WTC11 (cell line): Measurements from ENCODE around the gene RASGRP4. TPM values are rescaled to one million over a fixed set of nuclear protein-coding genes. Genes with fewer than 3 reads are reported as not detected.

Experiments
- ATAC-seq: fragments of 200-7000 bp; cut with Tn5 transposase; 2 replicates; pipeline ENCODE4 v1.10.0; 2021; ENCODE audit warnings: mild to moderate bottlenecking, moderate library complexity
- CTCF ChIA-PET: fragments of 300-600 bp; sonication (Branson Sonifier 250); formaldehyde crosslinking; loops from one replicate; lab custom pipeline; 2021; ENCODE audit warnings: antibody characterized with exemption; lab: Charles Lee
- POLR2A ChIA-PET: fragments of 350-600 bp; sonication (Branson Sonifier 250); formaldehyde crosslinking; loops from one replicate; lab custom pipeline; 2021; ENCODE audit warnings: antibody characterized with exemption; lab: Charles Lee
- DNase-seq: peaks from one replicate; pipeline ENCODE4 v3.0.0; 2021; ENCODE audit warnings: low spot score
- H3K27ac Mint-ChIP-seq: 2 replicates; pipeline ENCODE4 v1.8.0; 2021; ENCODE audit warnings: mixed read lengths
- H3K27me3 Mint-ChIP-seq: 2 replicates; pipeline ENCODE4 v1.8.0; 2021; ENCODE audit warnings: low read depth, mild to moderate bottlenecking, moderate library complexity, mixed read lengths
- H3K36me3 Mint-ChIP-seq: 2 replicates; pipeline ENCODE4 v1.8.0; 2021; ENCODE audit warnings: mixed read lengths
- H3K4me1 Mint-ChIP-seq: 2 replicates; pipeline ENCODE4 v1.8.0; 2022; ENCODE audit warnings: mixed read lengths
- H3K4me3 Mint-ChIP-seq: 2 replicates; pipeline ENCODE4 v1.8.0; 2021; ENCODE audit warnings: mild to moderate bottlenecking, moderate library complexity, mixed read lengths
- H3K9me3 Mint-ChIP-seq: 2 replicates; pipeline ENCODE4 v1.8.0; 2021; ENCODE audit warnings: mixed read lengths
- ELF4 ChIP-seq: sonication (generic); formaldehyde crosslinking; IDR thresholded peaks from 2 replicates; pipeline ENCODE4 v1.8.1; 2022; ENCODE audit warnings: low read depth, mild to moderate bottlenecking, moderate library complexity, missing genetic modification reagents
- FOXK1 ChIP-seq: sonication (generic); formaldehyde crosslinking; IDR thresholded peaks from 2 replicates; pipeline ENCODE4 v1.8.0; 2022; ENCODE audit warnings: mild to moderate bottlenecking, moderate library complexity, missing genetic modification reagents
- MXD4 ChIP-seq: fragments of 250-450 bp; sonication (Bioruptor Pico); IDR thresholded peaks from 2 replicates; pipeline ENCODE4 v1.8.0; 2021; ENCODE audit warnings: mild to moderate bottlenecking, moderate library complexity, borderline replicate concordance
- NFYB ChIP-seq: sonication (generic); formaldehyde crosslinking; conservative IDR thresholded peaks from 2 replicates; pipeline ENCODE4 v1.8.0; 2022; ENCODE audit warnings: low read depth, missing genetic modification reagents
- NR2C2 ChIP-seq: sonication (generic); formaldehyde crosslinking; IDR thresholded peaks from 2 replicates; pipeline ENCODE4 v1.8.0; 2022; ENCODE audit warnings: mild to moderate bottlenecking, missing genetic modification reagents
- PRRX2 ChIP-seq: fragments of 250-450 bp; sonication (Bioruptor Pico); IDR thresholded peaks from 2 replicates; pipeline ENCODE4 v1.8.0; 2021; ENCODE audit warnings: mild to moderate bottlenecking
- total RNA-seq: library from RNA; stranded (reverse); gene quantifications from 3 replicates; pipeline ENCODE4 v1.2.3, GENCODE V29; 2021
- TF ChIP-seq, protein P1 (sequence below): sonication (generic); formaldehyde crosslinking; IDR thresholded peaks from 2 replicates; pipeline ENCODE4 v1.8.0; 2023; ENCODE audit warnings: missing genetic modification reagents
- TF ChIP-seq, protein P2 (sequence below): fragments of 250-450 bp; sonication (Bioruptor Pico); IDR thresholded peaks from 2 replicates; pipeline ENCODE4 v1.9.0; 2021; ENCODE audit warnings: mild to moderate bottlenecking, borderline replicate concordance
- TF ChIP-seq, protein P3 (sequence below): sonication (generic); formaldehyde crosslinking; IDR thresholded peaks from 2 replicates; pipeline ENCODE4 v1.8.0; 2022; ENCODE audit warnings: missing genetic modification reagents
- TF ChIP-seq, protein P4 (sequence below): sonication (generic); formaldehyde crosslinking; IDR thresholded peaks from 2 replicates; pipeline ENCODE4 v1.8.1; 2022; ENCODE audit warnings: low read depth, mild to moderate bottlenecking, moderate library complexity, missing genetic modification reagents, borderline replicate concordance
- TF ChIP-seq, protein P5 (sequence below): fragments of 250-450 bp; sonication (Bioruptor Pico); IDR thresholded peaks from 2 replicates; pipeline ENCODE4 v2.1.2; 2022; ENCODE audit warnings: mild to moderate bottlenecking, moderate library complexity
- TF ChIP-seq, protein P6 (sequence below): sonication (generic); formaldehyde crosslinking; IDR thresholded peaks from 2 replicates; pipeline ENCODE4 v1.8.1; 2022; ENCODE audit warnings: low read depth, missing genetic modification reagents, borderline replicate concordance
- TF ChIP-seq, protein P7 (sequence below): sonication (generic); formaldehyde crosslinking; IDR thresholded peaks from 2 replicates; pipeline ENCODE4 v1.8.1; 2022; ENCODE audit warnings: missing genetic modification reagents, borderline replicate concordance
- TF ChIP-seq, protein P8 (sequence below): sonication (generic); formaldehyde crosslinking; IDR thresholded peaks from 2 replicates; pipeline ENCODE4 v1.8.0; 2022; ENCODE audit warnings: mild to moderate bottlenecking, missing genetic modification reagents
- TF ChIP-seq, protein P9 (sequence below): fragments of 250-450 bp; sonication (Bioruptor Pico); IDR thresholded peaks from 2 replicates; pipeline ENCODE4 v1.9.0; 2021; ENCODE audit warnings: moderate library complexity, mild to moderate bottlenecking, inconsistent platforms, borderline replicate concordance

RASGRP4 gene
- total RNA-seq, 1 experiment from 2014 or later = 2.5 TPM

DNA sequence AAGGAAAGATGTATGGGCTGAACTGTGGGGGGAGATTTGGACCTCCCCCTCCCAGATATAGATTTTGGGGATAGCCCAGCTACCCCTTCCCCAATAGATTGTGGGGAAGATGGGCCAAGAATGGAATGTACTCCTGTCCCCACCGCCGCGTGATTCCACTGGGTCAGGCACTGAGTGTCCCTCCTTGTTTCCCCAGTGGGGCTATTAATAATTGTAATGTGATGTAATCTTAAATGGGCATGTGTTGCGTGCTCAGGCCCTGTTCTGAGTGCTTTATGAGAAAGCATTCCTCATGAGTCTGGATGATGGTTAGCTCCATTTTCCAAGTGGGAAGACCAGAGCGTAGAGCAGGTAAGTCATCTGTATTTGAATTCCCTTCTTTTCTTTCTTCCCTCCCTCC is 50.3 kb downstream of the RASGRP4 start:
- POLR2A ChIA-PET = interaction anchor here (0.6 to 1.8 kb wide), 3 partner anchors 12 to 27 kb away, joined by 4 to 6 read pairs (median 4); partner anchors contain the start of genes FAM98C and GGN
- ATAC-seq = no peak
- DNase-seq = no peak
- Mint-ChIP-seq H3K4me3 (peak overlapping the region; percentile 100), H3K27ac (no peak overlapping the region), H3K27me3 (peaks cover 15% of the 10 kb centered on the region), H3K4me1 (peaks cover 14% of the 10 kb centered on the region), H3K36me3 (peaks cover 14% of the 10 kb centered on the region), H3K9me3 (no peaks in the 10 kb centered on the region)
- CTCF ChIA-PET = interaction anchor here (0.6 to 4.8 kb wide), 4 partner anchors 10 to 114 kb away, joined by 3 to 94 read pairs (median 6); partner anchors contain the start of genes FAM98C, GGN and SPRED3
- TF ChIP-seq MXD4 = no peak
- TF ChIP-seq, protein P1, sequence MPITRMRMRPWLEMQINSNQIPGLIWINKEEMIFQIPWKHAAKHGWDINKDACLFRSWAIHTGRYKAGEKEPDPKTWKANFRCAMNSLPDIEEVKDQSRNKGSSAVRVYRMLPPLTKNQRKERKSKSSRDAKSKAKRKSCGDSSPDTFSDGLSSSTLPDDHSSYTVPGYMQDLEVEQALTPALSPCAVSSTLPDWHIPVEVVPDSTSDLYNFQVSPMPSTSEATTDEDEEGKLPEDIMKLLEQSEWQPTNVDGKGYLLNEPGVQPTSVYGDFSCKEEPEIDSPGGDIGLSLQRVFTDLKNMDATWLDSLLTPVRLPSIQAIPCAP (CRISPR knock-in tag) = no peak

DNA sequence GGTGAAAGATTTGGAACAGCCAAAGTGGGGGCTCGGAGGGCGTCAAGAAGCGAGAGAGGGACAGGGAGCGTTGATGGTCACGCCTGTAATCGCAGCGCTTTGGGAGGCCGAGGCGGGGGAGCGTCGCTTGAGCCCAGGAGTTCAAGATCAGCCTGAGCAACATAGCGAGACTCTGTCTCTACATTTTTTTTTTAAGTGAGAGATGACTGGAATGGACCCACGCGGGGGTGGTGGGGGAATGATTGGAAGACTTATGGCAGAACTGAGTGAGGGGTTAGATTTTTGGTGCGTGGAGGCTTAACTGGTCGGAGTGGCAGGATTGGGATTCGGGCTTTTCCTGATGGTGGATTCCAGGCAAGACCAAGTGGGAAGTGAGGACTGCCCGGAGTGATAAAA is 50.9 kb downstream of the RASGRP4 start:
- ATAC-seq = no peak
- Mint-ChIP-seq H3K36me3 (peaks cover 12% of the 10 kb centered on the region), H3K4me1 (peaks cover 14% of the 10 kb centered on the region), H3K9me3 (no peaks in the 10 kb centered on the region), H3K27ac (peak overlapping the region; percentile 32), H3K4me3 (peak overlapping the region; percentile 100), H3K27me3 (peaks cover 22% of the 10 kb centered on the region)
- no peak for DNase-seq
- POLR2A ChIA-PET = interaction anchor here (1.2 to 2.5 kb wide), 5 partner anchors 13 to 55 kb away, joined by 4 to 27 read pairs (median 6); partner anchors contain the start of genes FAM98C, GGN, KCNK6 and SPRED3
- CTCF ChIA-PET = interaction anchor here (0.6 to 4.8 kb wide), 10 partner anchors 11 to 232 kb away, joined by 4 to 94 read pairs (median 7); partner anchors contain the start of genes C19orf33, FAM98C, GGN and SPRED3
- TF ChIP-seq FOXK1 (CRISPR knock-in tag) (no peak), NFYB (CRISPR knock-in tag) (no peak), ELF4 (no peak), PRRX2 (CRISPR knock-in tag) (no peak), NR2C2 (CRISPR knock-in tag) (no peak)
- TF ChIP-seq, protein P2, sequence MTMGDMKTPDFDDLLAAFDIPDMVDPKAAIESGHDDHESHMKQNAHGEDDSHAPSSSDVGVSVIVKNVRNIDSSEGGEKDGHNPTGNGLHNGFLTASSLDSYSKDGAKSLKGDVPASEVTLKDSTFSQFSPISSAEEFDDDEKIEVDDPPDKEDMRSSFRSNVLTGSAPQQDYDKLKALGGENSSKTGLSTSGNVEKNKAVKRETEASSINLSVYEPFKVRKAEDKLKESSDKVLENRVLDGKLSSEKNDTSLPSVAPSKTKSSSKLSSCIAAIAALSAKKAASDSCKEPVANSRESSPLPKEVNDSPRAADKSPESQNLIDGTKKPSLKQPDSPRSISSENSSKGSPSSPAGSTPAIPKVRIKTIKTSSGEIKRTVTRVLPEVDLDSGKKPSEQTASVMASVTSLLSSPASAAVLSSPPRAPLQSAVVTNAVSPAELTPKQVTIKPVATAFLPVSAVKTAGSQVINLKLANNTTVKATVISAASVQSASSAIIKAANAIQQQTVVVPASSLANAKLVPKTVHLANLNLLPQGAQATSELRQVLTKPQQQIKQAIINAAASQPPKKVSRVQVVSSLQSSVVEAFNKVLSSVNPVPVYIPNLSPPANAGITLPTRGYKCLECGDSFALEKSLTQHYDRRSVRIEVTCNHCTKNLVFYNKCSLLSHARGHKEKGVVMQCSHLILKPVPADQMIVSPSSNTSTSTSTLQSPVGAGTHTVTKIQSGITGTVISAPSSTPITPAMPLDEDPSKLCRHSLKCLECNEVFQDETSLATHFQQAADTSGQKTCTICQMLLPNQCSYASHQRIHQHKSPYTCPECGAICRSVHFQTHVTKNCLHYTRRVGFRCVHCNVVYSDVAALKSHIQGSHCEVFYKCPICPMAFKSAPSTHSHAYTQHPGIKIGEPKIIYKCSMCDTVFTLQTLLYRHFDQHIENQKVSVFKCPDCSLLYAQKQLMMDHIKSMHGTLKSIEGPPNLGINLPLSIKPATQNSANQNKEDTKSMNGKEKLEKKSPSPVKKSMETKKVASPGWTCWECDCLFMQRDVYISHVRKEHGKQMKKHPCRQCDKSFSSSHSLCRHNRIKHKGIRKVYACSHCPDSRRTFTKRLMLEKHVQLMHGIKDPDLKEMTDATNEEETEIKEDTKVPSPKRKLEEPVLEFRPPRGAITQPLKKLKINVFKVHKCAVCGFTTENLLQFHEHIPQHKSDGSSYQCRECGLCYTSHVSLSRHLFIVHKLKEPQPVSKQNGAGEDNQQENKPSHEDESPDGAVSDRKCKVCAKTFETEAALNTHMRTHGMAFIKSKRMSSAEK = no peak
- TF ChIP-seq, protein P3, sequence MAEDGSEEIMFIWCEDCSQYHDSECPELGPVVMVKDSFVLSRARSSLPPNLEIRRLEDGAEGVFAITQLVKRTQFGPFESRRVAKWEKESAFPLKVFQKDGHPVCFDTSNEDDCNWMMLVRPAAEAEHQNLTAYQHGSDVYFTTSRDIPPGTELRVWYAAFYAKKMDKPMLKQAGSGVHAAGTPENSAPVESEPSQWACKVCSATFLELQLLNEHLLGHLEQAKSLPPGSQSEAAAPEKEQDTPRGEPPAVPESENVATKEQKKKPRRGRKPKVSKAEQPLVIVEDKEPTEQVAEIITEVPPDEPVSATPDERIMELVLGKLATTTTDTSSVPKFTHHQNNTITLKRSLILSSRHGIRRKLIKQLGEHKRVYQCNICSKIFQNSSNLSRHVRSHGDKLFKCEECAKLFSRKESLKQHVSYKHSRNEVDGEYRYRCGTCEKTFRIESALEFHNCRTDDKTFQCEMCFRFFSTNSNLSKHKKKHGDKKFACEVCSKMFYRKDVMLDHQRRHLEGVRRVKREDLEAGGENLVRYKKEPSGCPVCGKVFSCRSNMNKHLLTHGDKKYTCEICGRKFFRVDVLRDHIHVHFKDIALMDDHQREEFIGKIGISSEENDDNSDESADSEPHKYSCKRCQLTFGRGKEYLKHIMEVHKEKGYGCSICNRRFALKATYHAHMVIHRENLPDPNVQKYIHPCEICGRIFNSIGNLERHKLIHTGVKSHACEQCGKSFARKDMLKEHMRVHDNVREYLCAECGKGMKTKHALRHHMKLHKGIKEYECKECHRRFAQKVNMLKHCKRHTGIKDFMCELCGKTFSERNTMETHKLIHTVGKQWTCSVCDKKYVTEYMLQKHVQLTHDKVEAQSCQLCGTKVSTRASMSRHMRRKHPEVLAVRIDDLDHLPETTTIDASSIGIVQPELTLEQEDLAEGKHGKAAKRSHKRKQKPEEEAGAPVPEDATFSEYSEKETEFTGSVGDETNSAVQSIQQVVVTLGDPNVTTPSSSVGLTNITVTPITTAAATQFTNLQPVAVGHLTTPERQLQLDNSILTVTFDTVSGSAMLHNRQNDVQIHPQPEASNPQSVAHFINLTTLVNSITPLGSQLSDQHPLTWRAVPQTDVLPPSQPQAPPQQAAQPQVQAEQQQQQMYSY = no peak; the same call in 1 of the 2 replicates
- TF ChIP-seq, protein P4, sequence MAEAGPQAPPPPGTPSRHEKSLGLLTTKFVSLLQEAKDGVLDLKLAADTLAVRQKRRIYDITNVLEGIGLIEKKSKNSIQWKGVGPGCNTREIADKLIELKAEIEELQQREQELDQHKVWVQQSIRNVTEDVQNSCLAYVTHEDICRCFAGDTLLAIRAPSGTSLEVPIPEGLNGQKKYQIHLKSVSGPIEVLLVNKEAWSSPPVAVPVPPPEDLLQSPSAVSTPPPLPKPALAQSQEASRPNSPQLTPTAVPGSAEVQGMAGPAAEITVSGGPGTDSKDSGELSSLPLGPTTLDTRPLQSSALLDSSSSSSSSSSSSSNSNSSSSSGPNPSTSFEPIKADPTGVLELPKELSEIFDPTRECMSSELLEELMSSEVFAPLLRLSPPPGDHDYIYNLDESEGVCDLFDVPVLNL (CRISPR knock-in tag) = no peak
- TF ChIP-seq, protein P5, sequence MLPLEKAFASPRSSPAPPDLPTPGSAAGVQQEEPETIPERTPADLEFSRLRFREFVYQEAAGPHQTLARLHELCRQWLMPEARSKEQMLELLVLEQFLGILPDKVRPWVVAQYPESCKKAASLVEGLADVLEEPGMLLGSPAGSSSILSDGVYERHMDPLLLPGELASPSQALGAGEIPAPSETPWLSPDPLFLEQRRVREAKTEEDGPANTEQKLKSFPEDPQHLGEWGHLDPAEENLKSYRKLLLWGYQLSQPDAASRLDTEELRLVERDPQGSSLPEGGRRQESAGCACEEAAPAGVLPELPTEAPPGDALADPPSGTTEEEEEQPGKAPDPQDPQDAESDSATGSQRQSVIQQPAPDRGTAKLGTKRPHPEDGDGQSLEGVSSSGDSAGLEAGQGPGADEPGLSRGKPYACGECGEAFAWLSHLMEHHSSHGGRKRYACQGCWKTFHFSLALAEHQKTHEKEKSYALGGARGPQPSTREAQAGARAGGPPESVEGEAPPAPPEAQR (CRISPR knock-in tag) = no peak
- TF ChIP-seq, protein P6, sequence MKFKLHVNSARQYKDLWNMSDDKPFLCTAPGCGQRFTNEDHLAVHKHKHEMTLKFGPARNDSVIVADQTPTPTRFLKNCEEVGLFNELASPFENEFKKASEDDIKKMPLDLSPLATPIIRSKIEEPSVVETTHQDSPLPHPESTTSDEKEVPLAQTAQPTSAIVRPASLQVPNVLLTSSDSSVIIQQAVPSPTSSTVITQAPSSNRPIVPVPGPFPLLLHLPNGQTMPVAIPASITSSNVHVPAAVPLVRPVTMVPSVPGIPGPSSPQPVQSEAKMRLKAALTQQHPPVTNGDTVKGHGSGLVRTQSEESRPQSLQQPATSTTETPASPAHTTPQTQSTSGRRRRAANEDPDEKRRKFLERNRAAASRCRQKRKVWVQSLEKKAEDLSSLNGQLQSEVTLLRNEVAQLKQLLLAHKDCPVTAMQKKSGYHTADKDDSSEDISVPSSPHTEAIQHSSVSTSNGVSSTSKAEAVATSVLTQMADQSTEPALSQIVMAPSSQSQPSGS (CRISPR knock-in tag) = no peak
- TF ChIP-seq, protein P7, sequence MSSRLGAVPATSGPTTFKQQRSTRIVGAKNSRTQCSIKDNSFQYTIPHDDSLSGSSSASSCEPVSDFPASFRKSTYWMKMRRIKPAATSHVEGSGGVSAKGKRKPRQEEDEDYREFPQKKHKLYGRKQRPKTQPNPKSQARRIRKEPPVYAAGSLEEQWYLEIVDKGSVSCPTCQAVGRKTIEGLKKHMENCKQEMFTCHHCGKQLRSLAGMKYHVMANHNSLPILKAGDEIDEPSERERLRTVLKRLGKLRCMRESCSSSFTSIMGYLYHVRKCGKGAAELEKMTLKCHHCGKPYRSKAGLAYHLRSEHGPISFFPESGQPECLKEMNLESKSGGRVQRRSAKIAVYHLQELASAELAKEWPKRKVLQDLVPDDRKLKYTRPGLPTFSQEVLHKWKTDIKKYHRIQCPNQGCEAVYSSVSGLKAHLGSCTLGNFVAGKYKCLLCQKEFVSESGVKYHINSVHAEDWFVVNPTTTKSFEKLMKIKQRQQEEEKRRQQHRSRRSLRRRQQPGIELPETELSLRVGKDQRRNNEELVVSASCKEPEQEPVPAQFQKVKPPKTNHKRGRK (CRISPR knock-in tag) = no peak
- TF ChIP-seq, protein P8, sequence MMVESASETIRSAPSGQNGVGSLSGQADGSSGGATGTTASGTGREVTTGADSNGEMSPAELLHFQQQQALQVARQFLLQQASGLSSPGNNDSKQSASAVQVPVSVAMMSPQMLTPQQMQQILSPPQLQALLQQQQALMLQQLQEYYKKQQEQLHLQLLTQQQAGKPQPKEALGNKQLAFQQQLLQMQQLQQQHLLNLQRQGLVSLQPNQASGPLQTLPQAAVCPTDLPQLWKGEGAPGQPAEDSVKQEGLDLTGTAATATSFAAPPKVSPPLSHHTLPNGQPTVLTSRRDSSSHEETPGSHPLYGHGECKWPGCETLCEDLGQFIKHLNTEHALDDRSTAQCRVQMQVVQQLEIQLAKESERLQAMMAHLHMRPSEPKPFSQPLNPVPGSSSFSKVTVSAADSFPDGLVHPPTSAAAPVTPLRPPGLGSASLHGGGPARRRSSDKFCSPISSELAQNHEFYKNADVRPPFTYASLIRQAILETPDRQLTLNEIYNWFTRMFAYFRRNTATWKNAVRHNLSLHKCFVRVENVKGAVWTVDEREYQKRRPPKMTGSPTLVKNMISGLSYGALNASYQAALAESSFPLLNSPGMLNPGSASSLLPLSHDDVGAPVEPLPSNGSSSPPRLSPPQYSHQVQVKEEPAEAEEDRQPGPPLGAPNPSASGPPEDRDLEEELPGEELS = no peak
- TF ChIP-seq, protein P9, sequence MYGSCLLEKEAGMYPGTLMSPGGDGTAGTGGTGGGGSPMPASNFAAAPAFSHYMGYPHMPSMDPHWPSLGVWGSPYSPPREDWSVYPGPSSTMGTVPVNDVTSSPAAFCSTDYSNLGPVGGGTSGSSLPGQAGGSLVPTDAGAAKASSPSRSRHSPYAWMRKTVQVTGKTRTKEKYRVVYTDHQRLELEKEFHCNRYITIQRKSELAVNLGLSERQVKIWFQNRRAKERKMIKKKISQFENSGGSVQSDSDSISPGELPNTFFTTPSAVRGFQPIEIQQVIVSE (CRISPR knock-in tag) = no peak
